Measurements from ENCODE around the gene POLH.

DNA sequence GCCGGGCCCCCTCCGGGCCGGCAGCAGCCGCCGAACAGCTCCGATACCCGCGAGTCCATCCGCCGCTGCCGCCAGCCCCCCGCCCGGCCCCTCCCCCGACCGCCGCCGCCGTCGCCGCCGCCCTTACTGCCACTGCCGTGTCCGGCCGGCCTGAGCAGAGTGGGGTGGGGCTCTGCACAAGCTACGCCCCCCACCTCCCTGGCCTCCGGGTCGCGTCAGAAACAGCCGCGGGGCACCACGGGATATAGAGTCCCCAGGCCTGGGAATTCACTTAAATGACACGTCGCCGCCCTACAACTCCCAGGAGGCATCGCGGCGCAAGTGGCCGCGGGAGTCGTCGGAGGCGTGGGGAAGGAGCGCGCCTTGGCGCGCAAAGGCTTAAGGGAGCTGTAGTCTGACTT lies 53.1 kb downstream of the POLH start, which contains the start of gene GTPBP2:
- TF ChIP-seq, protein P1, sequence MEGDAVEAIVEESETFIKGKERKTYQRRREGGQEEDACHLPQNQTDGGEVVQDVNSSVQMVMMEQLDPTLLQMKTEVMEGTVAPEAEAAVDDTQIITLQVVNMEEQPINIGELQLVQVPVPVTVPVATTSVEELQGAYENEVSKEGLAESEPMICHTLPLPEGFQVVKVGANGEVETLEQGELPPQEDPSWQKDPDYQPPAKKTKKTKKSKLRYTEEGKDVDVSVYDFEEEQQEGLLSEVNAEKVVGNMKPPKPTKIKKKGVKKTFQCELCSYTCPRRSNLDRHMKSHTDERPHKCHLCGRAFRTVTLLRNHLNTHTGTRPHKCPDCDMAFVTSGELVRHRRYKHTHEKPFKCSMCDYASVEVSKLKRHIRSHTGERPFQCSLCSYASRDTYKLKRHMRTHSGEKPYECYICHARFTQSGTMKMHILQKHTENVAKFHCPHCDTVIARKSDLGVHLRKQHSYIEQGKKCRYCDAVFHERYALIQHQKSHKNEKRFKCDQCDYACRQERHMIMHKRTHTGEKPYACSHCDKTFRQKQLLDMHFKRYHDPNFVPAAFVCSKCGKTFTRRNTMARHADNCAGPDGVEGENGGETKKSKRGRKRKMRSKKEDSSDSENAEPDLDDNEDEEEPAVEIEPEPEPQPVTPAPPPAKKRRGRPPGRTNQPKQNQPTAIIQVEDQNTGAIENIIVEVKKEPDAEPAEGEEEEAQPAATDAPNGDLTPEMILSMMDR (conservative IDR thresholded peaks at IDR 0.05; ENCODE audit: low read depth, low read length): no peak
- no peak for TF ChIP-seq EZH2 (IDR thresholded peaks at IDR 0.05; ENCODE audit: low read length, unreplicated experiment)
